SU-DHL-6 (cell line): ENCODE results near the gene SHISAL2A.

Experiments
- CTCF ChIP-seq: fragments of 200-600 bp; sonication (generic); IDR thresholded peaks from one replicate; pipeline ENCODE4 v1.5.1; 2017; ENCODE audit warnings: antibody characterized with exemption, mild to moderate bottlenecking, low read length, moderate library complexity; ENCODE audit not compliant: insufficient read depth, poor library complexity, severe bottlenecking
- EZH2phosphoT487 ChIP-seq: fragments of 200-600 bp; sonication (generic), shearing (Covaris generic); conservative IDR thresholded peaks from 2 replicates; pipeline ENCODE4 v1.6.1; 2018; ENCODE audit warnings: mild to moderate bottlenecking, antibody characterized with exemption, low read length, moderate library complexity, mixed read lengths

GRCh38 chr1:52592637-52593323, 40.2 kb upstream of the SHISAL2A start:
- TF ChIP-seq CTCF, result no peak
- TF ChIP-seq EZH2phosphoT487, result no peak
